Measurements from ENCODE around the gene ST8SIA6. TPM values are rescaled to one million over a fixed set of nuclear protein-coding genes. Genes with fewer than 3 reads are reported as not detected.
A peak's percentile ranks its signal among the peaks of the same experiment; 100 is the strongest.

ST8SIA6 gene
- total and polyA plus RNA-seq, 9 of the 15 experiments (the other 6 are each of a cell fraction or from before 2014, with no cell fraction given) = 0.69 to 6.7 (median 5.0) TPM

GRCh38 chr10:17472481-17473227, 18.3 kb upstream of the ST8SIA6 start (continued):
- TF ChIP-seq ZBTB40 (IDR thresholded peaks at IDR 0.05) (peak; percentile 93), ZBTB40 (CRISPR knock-in tag; IDR thresholded peaks at IDR 0.05) (no peak), SP1 (CRISPR knock-in tag; IDR thresholded peaks at IDR 0.05) (peak; percentile 15; the same call in 1 of the 2 replicates), RFX7 (CRISPR knock-in tag; IDR thresholded peaks at IDR 0.05) (no peak), ZNF592 (IDR thresholded peaks at IDR 0.05) (0 out of 2 replicates have a peak, but pooled peaks have one; percentile 46), CXXC5 (CRISPR knock-in tag; IDR thresholded peaks at IDR 0.05) (0 out of 2 replicates have a peak, but pooled peaks have one; percentile 35), ESRRB (CRISPR knock-in tag; IDR thresholded peaks at IDR 0.05; ENCODE audit: borderline replicate concordance) (no peak), ZNF384 (IDR thresholded peaks at IDR 0.05; ENCODE audit: low read depth, low read length) (peak; percentile 35; the same call in 1 of the 2 replicates), USF1 (CRISPR knock-in tag; IDR thresholded peaks at IDR 0.05) (peak; percentile 62; the same call in 1 of the 2 replicates), SMC3 (conservative IDR thresholded peaks at IDR 0.05; ENCODE audit: insufficient read depth, low read depth, low read length) (no peak), RAD51 (IDR thresholded peaks at IDR 0.05; ENCODE audit: borderline replicate concordance, low read depth) (peak; percentile 30; the same call in 1 of the 2 replicates), KLF16 (IDR thresholded peaks at IDR 0.05) (peak; percentile 38; the same call in 1 of the 2 replicates), NEUROD1 (IDR thresholded peaks at IDR 0.05; ENCODE audit: borderline replicate concordance, low read depth, low read length, partially characterized antibody) (peak; percentile 68)

All from K562 (cell line).